ENCODE measurements around the gene FGF22.

- TF ChIP-seq, protein P1, sequence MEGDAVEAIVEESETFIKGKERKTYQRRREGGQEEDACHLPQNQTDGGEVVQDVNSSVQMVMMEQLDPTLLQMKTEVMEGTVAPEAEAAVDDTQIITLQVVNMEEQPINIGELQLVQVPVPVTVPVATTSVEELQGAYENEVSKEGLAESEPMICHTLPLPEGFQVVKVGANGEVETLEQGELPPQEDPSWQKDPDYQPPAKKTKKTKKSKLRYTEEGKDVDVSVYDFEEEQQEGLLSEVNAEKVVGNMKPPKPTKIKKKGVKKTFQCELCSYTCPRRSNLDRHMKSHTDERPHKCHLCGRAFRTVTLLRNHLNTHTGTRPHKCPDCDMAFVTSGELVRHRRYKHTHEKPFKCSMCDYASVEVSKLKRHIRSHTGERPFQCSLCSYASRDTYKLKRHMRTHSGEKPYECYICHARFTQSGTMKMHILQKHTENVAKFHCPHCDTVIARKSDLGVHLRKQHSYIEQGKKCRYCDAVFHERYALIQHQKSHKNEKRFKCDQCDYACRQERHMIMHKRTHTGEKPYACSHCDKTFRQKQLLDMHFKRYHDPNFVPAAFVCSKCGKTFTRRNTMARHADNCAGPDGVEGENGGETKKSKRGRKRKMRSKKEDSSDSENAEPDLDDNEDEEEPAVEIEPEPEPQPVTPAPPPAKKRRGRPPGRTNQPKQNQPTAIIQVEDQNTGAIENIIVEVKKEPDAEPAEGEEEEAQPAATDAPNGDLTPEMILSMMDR (conservative IDR thresholded peaks at IDR 0.05; ENCODE audit: low read depth, low read length), result no peak
- TF ChIP-seq EZH2 (IDR thresholded peaks at IDR 0.05; ENCODE audit: low read length, unreplicated experiment), result no peak
These were observed 7.3 kb downstream of the FGF22 start for GRCh38 chr19:646779-647565.
